K562 (cell line): ENCODE data around the gene HPCA. TPM values are rescaled to one million over a fixed set of nuclear protein-coding genes. Genes with fewer than 3 reads are reported as not detected.
A peak's percentile ranks its signal among the peaks of the same experiment; 100 is the strongest.

Experiments used
- BCOR ChIP-seq: fragments of 450-650 bp; IDR thresholded peaks from 2 replicates; pipeline ENCODE4 v1.6.1; 2016
- CBFA2T3 ChIP-seq: fragments of 450-650 bp; IDR thresholded peaks from 2 replicates; pipeline ENCODE4 v1.6.1; 2017
- CHD4 ChIP-seq: fragments of 200-600 bp; sonication (generic); IDR thresholded peaks from 3 replicates; pipeline ENCODE4 v1.6.1; 2012; ENCODE audit warnings: low read depth, mild to moderate bottlenecking, mixed read lengths, low read length, inconsistent platforms; ENCODE audit not compliant: insufficient read depth, insufficient replicate concordance, poor library complexity, severe bottlenecking
- CHD7 ChIP-seq: fragments of 200-600 bp; sonication (generic); IDR thresholded peaks from one replicate; pipeline ENCODE4 v1.6.1; 2012; ENCODE audit warnings: mild to moderate bottlenecking, low read depth, low read length, inconsistent platforms
- EHMT2 ChIP-seq: fragments of 450-650 bp; IDR thresholded peaks from 2 replicates; pipeline ENCODE4 v1.6.1; 2018; ENCODE audit warnings: antibody characterized with exemption
- GTF2F1 ChIP-seq: IDR thresholded peaks from 2 replicates; pipeline ENCODE4 v1.6.1; 2011; ENCODE audit warnings: low read depth, low read length, improper control_type of control experiment
- KDM4B ChIP-seq, 2 experiments: fragments of 450-650 bp in 1 of 2; sonication (generic) in 1 of 2; IDR thresholded peaks; 2 replicates each; pipeline ENCODE4 v1.6.1; 2016 to 2017; ENCODE audit warnings: borderline replicate concordance in 2 of 2, antibody characterized with exemption in 1 of 2, low read depth in 1 of 2, mild to moderate bottlenecking in 1 of 2
- MAZ ChIP-seq, 2 experiments: fragments of 450-650 bp in 1 of 2; sonication (generic) in 1 of 2; formaldehyde crosslinking; IDR thresholded peaks in 1 of 2; conservative IDR thresholded peaks in 1 of 2; 2 replicates each; pipeline versions ENCODE4 v1.4.0 to v1.5.0; 2020; ENCODE audit warnings: mild to moderate bottlenecking in 1 of 2, missing genetic modification reagents in 1 of 2
- MTF1 ChIP-seq: fragments of 250-450 bp; sonication (Bioruptor Pico); IDR thresholded peaks from 2 replicates; pipeline ENCODE4 v1.9.0; 2021; ENCODE audit warnings: moderate library complexity, mild to moderate bottlenecking, inconsistent platforms, borderline replicate concordance
- TAF9B ChIP-seq: fragments of 450-650 bp; IDR thresholded peaks from 2 replicates; pipeline ENCODE4 v1.6.1; 2018; ENCODE audit warnings: mild to moderate bottlenecking; ENCODE audit not compliant: partially characterized antibody
- TCF3 ChIP-seq: sonication (generic); formaldehyde crosslinking; IDR thresholded peaks from 2 replicates; pipeline ENCODE4 v1.4.0; 2020; ENCODE audit warnings: mild to moderate bottlenecking, missing genetic modification reagents
- TCFL5 ChIP-seq: fragments of 250-450 bp; sonication (Bioruptor Pico); conservative IDR thresholded peaks from 2 replicates; pipeline ENCODE4 v1.6.1; 2021; ENCODE audit warnings: mild to moderate bottlenecking, moderate library complexity, matching md5 sums
- THRB ChIP-seq: fragments of 450-650 bp; formaldehyde crosslinking; conservative IDR thresholded peaks from 2 replicates; pipeline ENCODE4 v1.4.0; 2022; ENCODE audit warnings: mild to moderate bottlenecking, missing genetic modification characterization
- ZNF347 ChIP-seq: fragments of 450-650 bp; formaldehyde crosslinking; IDR thresholded peaks from 2 replicates; pipeline ENCODE4 v1.4.0; 2020; ENCODE audit warnings: low read depth, mild to moderate bottlenecking, moderate library complexity
- ZNF57 ChIP-seq: fragments of 450-650 bp; formaldehyde crosslinking; IDR thresholded peaks from 2 replicates; pipeline ENCODE4 v1.4.0; 2020; ENCODE audit warnings: mild to moderate bottlenecking, moderate library complexity
- polyA plus RNA-seq, 8 experiments: library from polyadenylated mRNA; depleted of rRNA in 4 of 8; stranded (reverse) in 5 of 8; unstranded in 3 of 8; fragments of >200 nt; fragmentation: Nextera tagmentation in 2 of 8; fragmentation: Illumina TruSeq in 1 of 8; extraction: Ambion mirVana in 2 of 8; extraction: Trizol in 1 of 8; gene quantifications; 2 replicates each; pipeline versions ENCODE4 v1.2.1 to v1.2.3, GENCODE V29; 2011 to 2014; ENCODE audit warnings: inconsistent platforms in 1 of 8, missing spikeins in 1 of 8
- total RNA-seq, 7 experiments: library from RNA; depleted of rRNA in 6 of 7; stranded (reverse); fragments of >200 nt in 6 of 7; fragmentation: Illumina TruSeq in 2 of 7; extraction: Trizol in 2 of 7; gene quantifications; 2 replicates each; pipeline versions ENCODE4 v1.2.1 to v1.2.3, GENCODE V29; 2011 to 2021; ENCODE audit warnings: low replicate concordance in 1 of 7

HPCA gene
- total and polyA plus RNA-seq, 9 of the 15 experiments (the other 6 are each of a cell fraction or from before 2014, with no cell fraction given): not detected

GRCh38 chr1:32919811-32920733 is 33.8 kb downstream of the HPCA start (continued):
- TF ChIP-seq BCOR (peak; percentile 27; the same call in 1 of the 2 replicates), TCF3 (no peak), KDM4B (IDR thresholded peaks at IDR 0.05; ENCODE audit: borderline replicate concordance in 2 of 2, low read depth in 1 of 2) (no peak), CHD7 (no peak), ZNF347 (no peak), TCFL5 (CRISPR knock-in tag) (0 out of 2 replicates have a peak, but pooled peaks have one; percentile 1), CBFA2T3 (no peak), TAF9B (no peak), ZNF57 (CRISPR knock-in tag) (no peak), EHMT2 (no peak), MTF1 (no peak), GTF2F1 (no peak), MAZ (CRISPR knock-in tag; conservative IDR thresholded peaks at IDR 0.05 in 1 of 2, IDR thresholded peaks at IDR 0.05 in 1 of 2) (0 out of 4 replicates have a peak, but pooled peaks of 1 of the 2 experiments have one; percentile 23), CHD4 (no peak), THRB (CRISPR knock-in tag) (no peak)
